GM19468 (cell line): Measurements from ENCODE around the gene GTF3C2.
"Not testable (repeated sequence)": the region's sequence is repeated elsewhere in the genome, so short reads cannot be mapped to it uniquely, and the experiment has no call there.

Experiments used
- ATAC-seq: cut with Tn5 transposase; IDR thresholded peaks from one replicate; pipeline ENCODE4 v1.9.1; 2021; ENCODE audit warnings: mild to moderate bottlenecking, moderate library complexity, moderate number of reproducible peaks; ENCODE audit not compliant: unreplicated experiment; ENCODE audit errors: extremely low read depth

The GTF3C2 gene

DNA sequence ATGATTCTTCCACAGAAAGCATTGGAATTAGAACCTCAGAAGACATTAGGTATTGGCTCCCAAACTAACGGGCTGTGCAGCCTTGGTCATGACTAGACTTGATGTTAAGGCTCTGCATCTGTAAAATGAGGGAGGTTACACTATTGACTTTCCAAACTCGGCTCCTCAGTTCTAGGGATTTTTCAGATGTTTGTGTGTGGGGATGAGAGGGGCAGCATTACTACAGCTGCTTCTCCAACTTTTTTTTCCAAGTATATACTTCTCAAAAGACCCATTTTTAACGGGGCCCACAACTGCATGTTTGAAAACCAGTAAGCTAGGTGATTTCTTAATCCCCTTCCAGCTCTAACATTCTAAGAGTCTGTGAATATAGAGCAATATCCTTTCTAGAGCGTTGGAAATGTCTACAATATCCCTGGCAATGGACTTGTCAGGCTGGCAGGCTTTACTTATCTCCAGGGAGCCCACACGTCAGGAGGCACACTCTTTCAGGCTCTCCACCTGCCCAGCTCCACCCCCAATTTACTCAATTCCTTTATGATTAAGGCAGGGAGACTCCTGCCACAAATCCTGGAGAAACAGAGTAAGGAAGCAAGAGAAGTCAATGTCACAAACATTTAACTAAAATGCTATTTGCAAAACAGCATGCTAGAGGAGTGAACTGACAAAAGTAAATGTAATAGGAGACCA lies 32.8 kb downstream of the GTF3C2 start:
- ATAC-seq, result no peak

GRCh38 chr2:27322766-27323595 lies 33.6 kb downstream of the GTF3C2 start, which contains the start of gene MPV17:
Gene MPV17, minus strand, starts transcription at chr2:27323097. Its CDS starts 580 bp downstream, at chr2:27322517.
- peak; percentile 56 for ATAC-seq

DNA sequence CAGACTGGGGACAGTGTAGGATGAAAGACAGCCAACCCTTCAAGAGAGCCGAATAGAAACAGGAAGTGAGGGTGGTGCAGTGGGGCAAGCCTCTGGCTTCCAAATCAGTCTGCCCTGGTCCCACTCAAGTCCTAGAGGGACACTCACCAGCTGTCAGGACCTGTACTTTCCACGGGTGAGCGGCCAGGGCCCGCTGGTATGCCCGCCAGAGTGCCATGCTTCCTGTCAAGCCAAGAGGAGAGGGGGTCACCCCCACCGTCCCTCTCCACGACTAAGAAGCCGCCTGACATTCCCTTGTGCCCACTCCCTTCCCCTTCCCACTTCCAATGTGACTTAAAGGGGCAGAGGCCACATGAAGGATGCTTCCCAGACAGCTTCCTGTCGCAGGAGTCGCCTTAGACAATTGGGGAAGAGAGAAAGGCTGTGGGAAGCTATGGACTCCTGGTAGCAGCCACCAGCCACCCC lies 34.2 kb downstream of the GTF3C2 start:
- ATAC-seq, result no peak

DNA sequence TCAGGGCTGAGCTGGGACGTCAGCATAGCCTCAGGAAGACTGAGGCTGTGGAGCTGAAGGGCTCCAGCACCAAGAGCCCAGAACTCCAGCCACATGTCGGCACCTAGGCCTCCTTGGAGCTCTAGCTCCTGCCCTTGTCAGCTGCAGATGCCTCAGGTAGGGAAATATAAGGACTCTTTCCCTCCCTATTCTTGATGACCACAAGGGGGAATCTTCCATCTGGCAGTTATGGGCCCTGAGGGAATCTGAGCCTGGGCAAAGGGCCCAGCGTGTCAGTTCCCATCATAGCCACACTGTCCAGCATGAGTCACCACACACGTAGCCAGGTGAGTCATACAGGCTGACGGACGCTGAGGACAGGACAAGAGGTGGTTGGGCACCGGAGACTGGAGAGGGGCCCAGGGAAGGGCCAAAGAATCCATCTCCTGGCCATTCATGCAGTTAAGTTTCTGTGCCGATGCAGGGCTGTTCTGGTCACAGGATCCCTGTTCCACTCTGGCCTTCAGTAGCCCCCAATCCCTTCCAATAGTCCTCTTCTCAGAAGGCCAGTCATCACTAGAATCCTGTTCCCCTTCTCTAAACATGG lies 35.5 kb downstream of the GTF3C2 start:
- ATAC-seq, result no peak

GRCh38 chr2:27319839-27320238 lies 36.7 kb downstream of the GTF3C2 start:
- ATAC-seq, result not testable (repeated sequence)

- no peak for ATAC-seq
Observed at GRCh38 chr2:27316655-27317412, 39.7 kb downstream of the GTF3C2 start.

DNA sequence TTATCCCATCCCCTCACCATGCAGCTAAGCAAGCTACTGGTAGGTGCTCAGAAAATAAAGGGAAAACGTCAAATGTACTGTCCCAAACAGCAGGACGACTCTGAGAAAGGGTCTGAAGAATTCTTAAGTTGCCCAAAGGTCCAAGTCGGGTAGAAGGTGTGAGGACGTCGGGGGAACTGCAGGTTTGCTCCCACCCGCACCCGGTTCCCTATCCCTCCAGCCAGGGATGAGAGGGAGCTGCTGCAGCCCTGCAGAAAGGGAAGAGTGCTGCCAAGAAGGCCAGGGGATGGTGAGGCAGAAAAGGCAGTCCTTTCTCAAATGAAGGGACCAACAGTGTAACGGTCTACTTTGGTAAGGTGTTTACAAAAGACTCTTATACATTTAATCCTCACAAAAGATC lies 41.4 kb downstream of the GTF3C2 start:
- ATAC-seq, result no peak

DNA sequence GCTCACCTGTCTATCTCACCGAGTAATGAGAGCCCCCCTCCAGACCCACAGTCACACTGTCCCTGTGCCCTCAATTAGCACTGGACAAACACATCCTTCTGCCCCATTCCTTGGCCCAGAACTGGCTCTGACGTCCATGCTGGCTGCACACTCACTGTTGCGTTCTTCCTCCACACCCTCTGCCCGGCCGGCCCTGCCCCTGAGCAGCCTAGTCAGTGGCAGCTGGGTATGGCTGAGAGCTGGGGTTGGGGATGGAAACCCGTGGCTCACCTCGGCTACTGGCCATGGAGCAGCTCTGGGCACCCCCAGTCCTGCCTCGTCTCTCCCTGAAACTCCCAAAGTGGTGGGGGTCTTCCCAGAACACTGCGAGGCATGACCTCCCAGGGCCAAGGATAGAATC lies 41.9 kb downstream of the GTF3C2 start:
- no peak for ATAC-seq

GRCh38 chr2:27313882-27314645 lies 42.5 kb downstream of the GTF3C2 start:
- no peak for ATAC-seq

GRCh38 chr2:27312152-27312551 lies 44.4 kb downstream of the GTF3C2 start:
- ATAC-seq, result no peak

DNA sequence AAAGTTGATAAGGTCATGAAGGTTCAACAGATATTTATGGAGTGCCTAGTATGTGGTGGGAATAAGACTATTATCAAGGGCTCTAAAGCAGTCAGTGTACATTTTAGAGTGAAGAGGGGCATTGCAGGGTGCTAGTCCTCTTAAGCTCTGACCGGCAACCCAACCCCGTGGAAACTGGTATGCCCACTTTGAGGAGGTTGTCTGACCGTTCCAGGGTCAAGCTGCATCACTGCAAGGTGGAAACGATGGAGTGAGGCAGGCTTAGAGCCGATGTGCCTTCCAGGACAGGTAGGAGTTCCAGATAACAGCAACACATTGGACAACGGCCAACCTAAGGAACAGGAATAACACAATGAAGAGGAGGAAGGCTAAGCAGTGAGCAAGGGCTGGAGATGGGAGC lies 46.9 kb downstream of the GTF3C2 start:
- no peak for ATAC-seq

- no peak for ATAC-seq
Observed at GRCh38 chr2:27308359-27308881, 48.1 kb downstream of the GTF3C2 start, which contains the start of gene UCN. Gene UCN, minus strand, starts transcription at chr2:27308445. Its CDS starts 550 bp downstream, at chr2:27307895.

DNA sequence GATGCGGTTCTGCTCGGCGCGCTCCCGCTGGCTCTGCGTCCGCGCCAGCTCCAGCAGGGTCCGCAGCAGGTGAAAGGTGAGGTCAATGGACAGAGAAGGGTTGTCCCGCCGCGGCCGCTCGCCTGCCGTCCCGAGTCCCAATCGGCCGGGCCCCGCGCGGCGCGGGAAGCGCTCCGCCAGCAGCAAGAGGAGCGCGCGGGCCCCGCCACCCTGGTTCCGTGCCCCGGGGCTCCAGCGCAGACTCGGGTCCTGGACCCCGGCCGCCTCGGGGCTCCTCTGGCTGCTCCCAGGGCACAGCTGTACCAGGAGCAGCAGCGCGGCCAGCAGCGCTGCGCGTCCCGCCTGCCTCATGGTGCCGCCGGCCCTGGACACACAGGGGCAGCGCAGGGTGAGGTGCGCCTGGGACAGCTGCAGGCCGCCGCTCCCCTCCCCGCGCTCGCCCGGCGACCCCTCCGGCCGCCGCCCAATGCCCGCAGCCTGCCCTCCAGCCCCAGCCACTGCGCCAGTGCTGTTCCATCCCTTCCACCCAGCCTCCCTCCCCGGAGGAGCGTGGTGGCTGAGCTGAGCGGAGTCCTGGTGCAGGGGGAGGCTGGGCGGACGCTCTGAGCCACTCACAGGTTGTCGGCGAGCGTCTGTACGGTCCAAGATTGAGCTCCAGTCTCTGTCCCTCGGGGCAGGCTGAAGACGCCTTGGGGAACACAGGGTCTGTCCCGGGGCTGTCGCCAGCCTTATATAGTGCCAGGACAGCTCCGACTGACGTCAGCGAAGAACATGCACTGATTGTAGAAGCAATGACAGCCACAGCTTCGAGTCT lies 48.8 kb downstream of the GTF3C2 start:
- ATAC-seq, result no peak

GRCh38 chr2:27307287-27307544 lies 49.3 kb downstream of the GTF3C2 start:
- ATAC-seq, result no peak

DNA sequence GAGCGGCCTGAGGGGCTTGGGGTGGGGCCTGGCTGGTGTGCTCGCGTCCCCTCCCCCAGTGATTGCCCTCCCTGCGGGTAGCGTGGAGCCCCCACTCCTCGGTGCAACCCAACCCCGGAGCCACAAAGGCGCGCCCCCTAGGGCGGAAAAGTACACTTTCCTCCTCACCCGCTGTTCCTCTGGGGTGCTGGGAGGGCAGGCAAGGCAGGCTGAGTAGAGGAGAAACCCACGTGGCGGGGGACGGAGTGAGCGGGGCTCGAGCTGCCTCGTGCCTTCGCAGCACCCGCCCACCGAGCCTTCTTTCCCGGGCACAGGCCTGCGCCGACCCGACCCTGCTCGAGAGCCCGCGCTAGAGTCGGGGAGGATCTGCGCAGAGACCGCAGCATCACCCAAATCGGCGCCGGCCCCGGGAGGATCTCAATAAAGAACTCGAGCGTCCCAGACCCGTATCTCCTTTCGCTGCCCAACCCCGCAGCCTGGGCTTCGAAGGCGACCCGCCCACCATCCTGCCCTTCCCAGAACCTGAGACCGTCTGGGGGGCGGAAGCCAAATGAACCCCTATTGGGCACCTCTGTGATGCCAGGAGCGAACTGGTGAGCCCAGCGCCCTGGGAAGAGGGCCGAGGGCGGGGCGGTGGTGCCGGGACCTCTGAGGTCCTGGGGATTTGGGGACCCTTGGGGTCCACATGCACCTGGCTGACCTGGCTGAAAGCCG lies 49.8 kb downstream of the GTF3C2 start:
- ATAC-seq, result no peak

DNA sequence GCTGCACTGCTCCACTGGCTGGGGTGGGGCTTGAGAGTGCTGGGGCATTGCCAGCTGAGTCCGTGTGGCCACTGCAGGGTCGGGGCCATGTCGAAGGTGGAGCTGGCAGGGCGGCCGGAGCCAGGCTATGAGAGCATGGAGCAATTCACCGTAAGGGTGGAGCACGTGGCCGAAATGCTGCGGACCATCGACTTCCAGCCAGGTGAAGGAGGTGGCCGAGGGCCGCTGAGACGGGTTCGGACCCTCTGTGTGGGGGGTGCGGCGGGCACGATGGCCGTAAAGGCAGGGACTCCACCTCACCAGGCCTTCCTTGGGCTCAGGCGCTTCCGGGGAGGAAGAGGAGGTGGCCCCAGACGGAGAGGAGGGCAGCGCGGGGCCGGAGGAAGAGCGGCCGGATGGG lies 50.4 kb downstream of the GTF3C2 start:
- no peak for ATAC-seq

DNA sequence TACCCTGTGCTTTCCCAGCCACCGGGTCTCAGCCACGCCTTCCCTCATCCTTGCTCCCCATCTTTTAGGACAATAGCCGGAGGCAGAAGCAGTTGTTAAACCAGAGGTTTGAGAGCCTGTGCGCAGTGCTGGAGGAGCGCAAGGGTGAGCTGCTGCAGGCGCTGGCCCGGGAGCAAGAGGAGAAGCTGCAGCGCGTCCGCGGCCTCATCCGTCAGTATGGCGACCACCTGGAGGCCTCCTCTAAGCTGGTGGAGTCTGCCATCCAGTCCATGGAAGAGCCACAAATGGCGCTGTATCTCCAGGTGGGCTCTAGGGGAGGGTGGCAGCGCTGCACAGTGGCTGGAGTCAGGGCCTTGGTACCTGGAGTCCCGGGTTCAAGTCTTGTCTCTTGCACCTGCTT lies 51.0 kb downstream of the GTF3C2 start:
- ATAC-seq, result no peak
